SH-SY5Y (cell line): ENCODE measurements around the gene BICD2.

ENCODE experiments used
- GATA2 ChIP-seq: IDR thresholded peaks from 2 replicates; pipeline ENCODE4 v1.6.1; 2011; ENCODE audit warnings: mild to moderate bottlenecking, low read depth, low read length
- GATA3 ChIP-seq: IDR thresholded peaks from 2 replicates; pipeline ENCODE4 v1.6.1; 2011; ENCODE audit warnings: low read depth, mild to moderate bottlenecking, low read length, moderate library complexity

DNA sequence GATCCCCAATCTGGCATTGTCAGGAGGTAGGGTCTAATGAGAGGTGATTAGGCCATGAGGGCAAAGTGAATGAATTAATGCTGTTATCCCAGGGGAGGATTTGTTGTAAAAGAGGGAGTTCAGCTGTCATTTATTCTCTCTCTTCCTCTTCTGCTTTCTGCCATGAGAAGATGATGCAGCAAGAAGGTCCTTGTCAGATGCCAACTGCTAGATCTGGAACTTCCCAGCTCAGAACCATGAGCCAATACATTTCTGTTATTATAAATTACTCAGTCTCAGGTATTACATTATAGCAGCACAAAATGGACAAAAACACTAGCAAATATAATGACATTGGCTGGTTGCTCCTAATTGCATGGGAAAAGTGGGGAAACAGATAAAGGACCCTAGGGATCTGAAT lies 15.6 kb upstream of the BICD2 start:
- TF ChIP-seq GATA2 (no peak), GATA3 (no peak)
